ENCODE measurements around the gene CMKLR1.

Gene CMKLR1

DNA sequence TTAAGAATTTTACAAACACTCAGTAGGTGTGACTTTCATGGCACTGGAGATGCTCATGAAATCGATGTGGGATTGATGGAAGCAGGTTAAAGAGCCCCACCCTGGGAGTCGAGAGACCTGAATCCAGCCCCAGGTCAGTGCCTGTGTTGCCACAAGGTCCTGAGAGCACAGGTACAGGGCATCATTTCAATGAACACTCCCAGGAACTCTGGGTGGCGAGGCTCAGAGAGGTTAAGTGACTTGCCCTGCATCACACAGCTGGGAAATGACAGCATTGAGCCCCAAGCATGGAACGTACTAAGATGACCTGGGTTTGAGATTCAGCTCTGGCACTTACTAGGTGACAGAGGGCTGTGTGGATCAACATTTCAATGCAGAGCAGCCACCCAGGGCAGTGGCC is 98.2 kb downstream of the CMKLR1 start:
- Mint-ChIP-seq H3K36me3 (ENCODE audit: low read depth) (no peaks in the 10 kb centered on the region), H3K9me3 (no peaks in the 10 kb centered on the region), H3K27ac (no peak overlapping the region), H3K27me3 (peaks cover 29% of the 10 kb centered on the region), H3K4me1 (ENCODE audit: low read depth) (no peaks in the 10 kb centered on the region), H3K4me3 (no peak overlapping the region)
- DNase-seq: no peak

- Mint-ChIP-seq H3K36me3 (ENCODE audit: low read depth) (no peaks in the 10 kb centered on the region), H3K4me3 (no peak overlapping the region), H3K4me1 (ENCODE audit: low read depth) (no peaks in the 10 kb centered on the region), H3K27me3 (peaks cover 32% of the 10 kb centered on the region), H3K27ac (no peak overlapping the region), H3K9me3 (no peaks in the 10 kb centered on the region)
- no peak for DNase-seq
These were observed 98.9 kb downstream of the CMKLR1 start for GRCh38 chr12:108240027-108240785.

DNA sequence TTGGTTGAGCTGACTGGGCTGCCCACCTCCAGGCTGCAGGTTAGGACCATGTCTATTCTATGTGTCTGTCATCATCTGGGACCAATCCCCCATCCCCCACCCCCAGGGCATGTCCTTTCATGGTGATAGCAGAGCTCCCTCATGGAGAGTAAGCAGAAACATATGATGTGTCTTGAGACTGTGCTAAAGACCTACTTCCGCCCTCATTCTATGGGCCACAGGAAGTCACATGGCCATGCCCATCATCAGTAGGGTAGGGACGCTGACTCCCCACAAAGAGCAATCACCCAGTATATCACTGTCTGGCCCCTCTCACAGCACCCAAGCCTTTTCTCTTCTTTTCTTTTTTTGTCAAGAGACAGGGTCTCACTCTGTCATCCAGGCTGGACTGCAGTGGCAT is 99.7 kb downstream of the CMKLR1 start:
- H3K27me3 Mint-ChIP-seq: peaks cover 32% of the 10 kb centered on the region
- no peak for DNase-seq
- no peak overlapping the region for H3K27ac Mint-ChIP-seq
- H3K36me3 Mint-ChIP-seq (ENCODE audit: low read depth): no peaks in the 10 kb centered on the region
- no peaks in the 10 kb centered on the region for H3K4me1 Mint-ChIP-seq (ENCODE audit: low read depth)
- no peaks in the 10 kb centered on the region for H3K9me3 Mint-ChIP-seq
- H3K4me3 Mint-ChIP-seq: no peak overlapping the region

DNA sequence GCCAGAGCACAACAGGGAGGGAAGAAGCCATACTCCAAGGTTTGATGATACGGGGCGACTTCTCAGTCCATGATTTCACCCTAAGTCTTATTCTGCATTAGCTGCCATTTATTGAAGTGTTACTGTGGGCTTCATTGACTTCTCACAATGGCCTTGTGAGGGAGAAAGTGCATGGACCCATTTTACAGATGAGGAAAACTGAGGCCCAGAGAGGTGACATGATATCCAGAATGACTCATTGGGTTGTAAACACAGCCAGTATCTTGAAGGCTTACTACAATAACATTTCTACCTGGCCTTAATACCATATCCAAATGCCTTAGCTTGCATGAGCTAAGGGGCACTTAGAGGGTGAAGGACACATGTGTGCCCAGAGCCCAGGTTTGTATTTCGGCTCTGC is 100.6 kb downstream of the CMKLR1 start:
- Mint-ChIP-seq H3K4me1 (ENCODE audit: low read depth) (no peaks in the 10 kb centered on the region), H3K27ac (no peak overlapping the region), H3K4me3 (no peak overlapping the region), H3K27me3 (peaks cover 32% of the 10 kb centered on the region), H3K9me3 (no peaks in the 10 kb centered on the region), H3K36me3 (ENCODE audit: low read depth) (no peaks in the 10 kb centered on the region)
- DNase-seq: no peak
